ENCODE data around the gene GLIPR1. TPM values are rescaled to one million over a fixed set of nuclear protein-coding genes. Genes with fewer than 3 reads are reported as not detected.
"Not testable (repeated sequence)": the region's sequence is repeated elsewhere in the genome, so short reads cannot be mapped to it uniquely, and the experiment has no call there.

GLIPR1 gene
- total RNA-seq, 4 donors from 2014 or later: 10.9 to 19.5 (median 15.8) TPM

GRCh38 chr12:75439048-75439447 is 41.5 kb upstream of the GLIPR1 start:
- no peaks in the 10 kb centered on the region for H3K4me1 ChIP-seq
- no peaks in the 10 kb centered on the region for H3K36me3 ChIP-seq
- H3K27me3 ChIP-seq: peaks cover 0 to 4% (median 0%) of the 10 kb centered on the region in 4 donors
- TF ChIP-seq EP300 (IDR thresholded peaks at IDR 0.05) (no peak), POLR2A (IDR thresholded peaks at IDR 0.05; ENCODE audit: low read depth) (no peak), POLR2AphosphoS5 (IDR thresholded peaks at IDR 0.05) (no peak)
- TF ChIP-seq, protein P1, sequence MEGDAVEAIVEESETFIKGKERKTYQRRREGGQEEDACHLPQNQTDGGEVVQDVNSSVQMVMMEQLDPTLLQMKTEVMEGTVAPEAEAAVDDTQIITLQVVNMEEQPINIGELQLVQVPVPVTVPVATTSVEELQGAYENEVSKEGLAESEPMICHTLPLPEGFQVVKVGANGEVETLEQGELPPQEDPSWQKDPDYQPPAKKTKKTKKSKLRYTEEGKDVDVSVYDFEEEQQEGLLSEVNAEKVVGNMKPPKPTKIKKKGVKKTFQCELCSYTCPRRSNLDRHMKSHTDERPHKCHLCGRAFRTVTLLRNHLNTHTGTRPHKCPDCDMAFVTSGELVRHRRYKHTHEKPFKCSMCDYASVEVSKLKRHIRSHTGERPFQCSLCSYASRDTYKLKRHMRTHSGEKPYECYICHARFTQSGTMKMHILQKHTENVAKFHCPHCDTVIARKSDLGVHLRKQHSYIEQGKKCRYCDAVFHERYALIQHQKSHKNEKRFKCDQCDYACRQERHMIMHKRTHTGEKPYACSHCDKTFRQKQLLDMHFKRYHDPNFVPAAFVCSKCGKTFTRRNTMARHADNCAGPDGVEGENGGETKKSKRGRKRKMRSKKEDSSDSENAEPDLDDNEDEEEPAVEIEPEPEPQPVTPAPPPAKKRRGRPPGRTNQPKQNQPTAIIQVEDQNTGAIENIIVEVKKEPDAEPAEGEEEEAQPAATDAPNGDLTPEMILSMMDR (IDR thresholded peaks at IDR 0.05): no peak
- no peak overlapping the region for H3K27ac ChIP-seq (replicated peaks in 1 of 4)
- intact Hi-C loops (cut with DNase I): no loop called here
- 81% methylated on average over 2 of the region's 2 CpGs for WGBS
- no peak for DNase-seq (ENCODE audit: extremely low spot score)
- H3K9me3 ChIP-seq: peaks cover 0 to 19% (median 9%) of the 10 kb centered on the region in 4 donors
- H3K4me3 ChIP-seq: no peak overlapping the region

DNA sequence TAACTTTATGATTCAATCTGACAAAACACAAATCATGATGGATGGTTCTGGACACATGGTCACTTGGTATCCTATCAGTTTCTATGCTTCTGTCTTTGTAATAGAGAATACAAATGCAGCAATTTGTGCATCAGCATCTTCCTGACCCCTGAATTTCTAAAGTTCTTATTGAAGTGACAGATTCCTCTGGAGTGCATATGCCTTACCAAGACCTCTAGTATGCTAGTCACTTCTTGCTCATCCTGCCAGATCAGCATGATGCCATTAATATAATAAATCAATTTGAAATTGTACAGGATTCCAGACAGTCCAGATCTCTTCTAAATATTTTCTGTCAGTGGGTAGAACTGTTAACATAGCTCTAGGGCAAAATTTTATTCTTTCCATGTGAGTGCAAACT is 40.6 kb upstream of the GLIPR1 start:
- Histone ChIP-seq H3K4me1 (no peaks in the 10 kb centered on the region), H3K4me3 (no peak overlapping the region), H3K27ac (replicated peaks in 1 of 4) (no peak overlapping the region), H3K27me3 (peaks cover 0 to 4% (median 0%) of the 10 kb centered on the region in 4 donors), H3K36me3 (no peaks in the 10 kb centered on the region), H3K9me3 (peaks cover 0 to 19% (median 9%) of the 10 kb centered on the region in 4 donors)
- TF ChIP-seq EP300 (IDR thresholded peaks at IDR 0.05): no peak
- TF ChIP-seq, protein P1 (IDR thresholded peaks at IDR 0.05): no peak
- TF ChIP-seq POLR2AphosphoS5 (IDR thresholded peaks at IDR 0.05): no peak
- TF ChIP-seq POLR2A (IDR thresholded peaks at IDR 0.05; ENCODE audit: low read depth): no peak
- no peak for DNase-seq (ENCODE audit: extremely low spot score)
- intact Hi-C loops (cut with DNase I): no loop called here

GRCh38 chr12:75441687-75442449 is 38.7 kb upstream of the GLIPR1 start:
- peaks cover 0 to 12% (median 5%) of the 10 kb centered on the region in 4 donors for H3K9me3 ChIP-seq
- H3K4me1 ChIP-seq; H3K27me3 ChIP-seq; H3K27ac ChIP-seq (replicated peaks in 1 of 4); intact Hi-C loops (cut with DNase I); H3K4me3 ChIP-seq; H3K36me3 ChIP-seq; DNase-seq (ENCODE audit: extremely low spot score): not testable (repeated sequence)
- WGBS: 56% methylated on average over 3 of the region's 4 CpGs

DNA sequence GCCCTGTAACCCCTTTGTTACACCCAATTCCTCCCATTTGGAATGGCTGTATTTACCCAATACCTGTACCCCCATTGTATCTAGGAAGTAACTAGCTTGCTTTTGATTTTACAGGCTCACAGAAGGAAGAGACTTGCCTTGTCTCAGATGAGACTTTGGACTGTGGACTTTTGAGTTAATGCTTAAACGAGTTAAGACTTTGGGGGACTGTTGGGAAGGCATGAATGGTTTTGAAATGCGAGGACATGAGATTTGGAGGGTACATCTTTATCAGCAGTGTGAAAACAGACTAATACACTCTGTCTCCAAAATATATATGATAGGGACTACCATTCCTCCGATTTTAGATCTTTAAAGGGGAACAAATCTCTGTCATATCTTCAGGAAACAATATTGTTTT is 38.1 kb upstream of the GLIPR1 start:
- H3K36me3 ChIP-seq; H3K4me1 ChIP-seq; intact Hi-C loops (cut with DNase I); H3K9me3 ChIP-seq; H3K4me3 ChIP-seq; H3K27me3 ChIP-seq; DNase-seq (ENCODE audit: extremely low spot score); H3K27ac ChIP-seq (replicated peaks in 1 of 4): not testable (repeated sequence)
- WGBS: 85% methylated on average over 3 of the region's 3 CpGs

GRCh38 chr12:75443709-75444108 is 36.8 kb upstream of the GLIPR1 start:
- Histone ChIP-seq H3K27me3 (peaks cover 0 to 4% (median 0%) of the 10 kb centered on the region in 4 donors), H3K9me3 (peaks cover 0 to 5% (median 0%) of the 10 kb centered on the region in 4 donors), H3K27ac (replicated peaks in 1 of 4) (no peak overlapping the region), H3K4me3 (no peak overlapping the region), H3K4me1 (no peaks in the 10 kb centered on the region), H3K36me3 (no peaks in the 10 kb centered on the region)
- WGBS: 74% methylated on average over 3 of the region's 3 CpGs
- TF ChIP-seq POLR2A (IDR thresholded peaks at IDR 0.05; ENCODE audit: low read depth): no peak
- intact Hi-C loops (cut with DNase I): no loop called here
- DNase-seq (ENCODE audit: extremely low spot score): no peak

DNA sequence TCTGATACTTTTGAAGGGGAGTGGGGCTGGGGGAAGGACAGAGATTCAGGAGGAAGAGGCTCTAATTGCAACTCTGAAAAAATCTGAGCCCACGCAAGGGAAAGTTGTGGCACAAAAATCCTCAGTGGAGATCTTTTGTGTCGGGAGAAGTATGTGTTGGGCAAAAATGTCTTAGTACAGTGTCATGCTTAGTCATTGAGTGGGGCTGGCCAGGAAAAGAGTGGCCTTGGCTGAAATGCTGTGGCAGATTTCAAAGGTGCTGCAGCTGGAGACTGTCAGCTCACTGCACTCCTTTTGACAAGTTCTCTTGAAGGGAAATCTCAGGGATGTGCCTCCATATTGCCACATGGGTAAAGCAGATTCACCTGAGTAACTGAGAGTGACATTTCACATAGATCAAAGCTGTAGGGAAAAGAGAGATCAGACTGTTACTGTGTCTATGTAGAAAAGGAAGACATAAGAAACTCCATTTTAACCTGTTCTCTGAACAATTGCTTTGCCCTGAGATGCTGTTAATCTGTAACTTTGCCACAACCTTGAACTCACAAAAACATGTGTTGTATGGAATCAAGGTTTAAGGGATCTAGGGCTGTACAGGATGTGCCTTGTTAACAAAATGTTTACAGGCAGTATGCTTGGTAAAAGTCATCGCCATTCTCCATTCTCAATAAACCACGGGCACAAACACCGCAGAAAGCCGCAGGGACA is 36.0 kb upstream of the GLIPR1 start:
- no peak overlapping the region for H3K27ac ChIP-seq (replicated peaks in 1 of 4)
- peaks cover 0 to 4% (median 0%) of the 10 kb centered on the region in 4 donors for H3K27me3 ChIP-seq
- DNase-seq (ENCODE audit: extremely low spot score): no peak
- intact Hi-C loops (cut with DNase I): no loop called here
- no peaks in the 10 kb centered on the region for H3K4me1 ChIP-seq
- H3K36me3 ChIP-seq: no peaks in the 10 kb centered on the region
- H3K9me3 ChIP-seq: peaks cover 0 to 5% (median 0%) of the 10 kb centered on the region in 4 donors
- WGBS: 85% methylated on average over 6 of the region's 6 CpGs
- no peak overlapping the region for H3K4me3 ChIP-seq
- TF ChIP-seq POLR2A (IDR thresholded peaks at IDR 0.05; ENCODE audit: low read depth): no peak
- TF ChIP-seq POLR2AphosphoS5 (IDR thresholded peaks at IDR 0.05): no peak
- TF ChIP-seq, protein P1 (IDR thresholded peaks at IDR 0.05): no peak
- TF ChIP-seq EP300 (IDR thresholded peaks at IDR 0.05): no peak

DNA sequence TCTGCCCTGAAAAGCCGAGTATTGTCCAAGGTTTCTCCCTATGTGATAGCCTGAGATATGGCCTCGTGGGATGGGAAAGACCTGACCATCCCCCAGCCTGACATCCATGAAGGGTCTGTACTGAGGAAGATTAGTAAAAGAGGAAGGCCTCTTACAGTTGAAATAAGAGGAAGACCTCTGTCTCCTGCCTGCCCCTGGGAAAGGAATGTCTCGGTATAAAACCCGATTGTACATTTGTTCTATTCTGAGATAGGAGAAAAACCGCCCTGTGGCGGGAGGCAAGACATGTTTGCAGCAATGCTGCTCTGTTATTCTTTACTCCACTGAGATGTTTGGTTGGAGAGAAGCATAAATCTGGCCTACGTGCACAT is 35.4 kb upstream of the GLIPR1 start:
- H3K36me3 ChIP-seq; intact Hi-C loops (cut with DNase I); H3K27me3 ChIP-seq; H3K27ac ChIP-seq (replicated peaks in 1 of 4); H3K4me1 ChIP-seq; DNase-seq (ENCODE audit: extremely low spot score); H3K9me3 ChIP-seq; H3K4me3 ChIP-seq: not testable (repeated sequence)
- 74% methylated on average over 6 of the region's 7 CpGs for WGBS
